Measurements from ENCODE around the gene NCF2.

- TF ChIP-seq CTCF (IDR thresholded peaks at IDR 0.05) (no peak), POLR2A (IDR thresholded peaks at IDR 0.05) (no peak)
Measured at GRCh38 chr1:183552441-183552840, 37.8 kb downstream of the NCF2 start.

Measured in uterus (tissue), 2 donors.